PC-9 (cell line): ENCODE data around the gene TDRD6. TPM values are rescaled to one million over a fixed set of nuclear protein-coding genes. Genes with fewer than 3 reads are reported as not detected.
"Not testable (repeated sequence)": the region's sequence is repeated elsewhere in the genome, so short reads cannot be mapped to it uniquely, and the experiment has no call there.

Experiments used
- BruUV-seq: library from RNA; stranded (reverse); fragments of 400-500 nt; replicated peaks from 2 replicates; lab custom pipeline; 2021; lab: Mats Ljungman, UMichigan
- CTCF ChIA-PET: fragments of 300-600 bp; sonication (Branson Sonifier 250); formaldehyde crosslinking; loops from one replicate; lab custom pipeline; 2022; ENCODE audit warnings: antibody characterized with exemption; lab: Charles Lee
- POLR2A ChIA-PET: fragments of 300-600 bp; sonication (Branson Sonifier 250); formaldehyde crosslinking; loops from one replicate; lab custom pipeline; 2022; ENCODE audit warnings: antibody characterized with exemption; ENCODE audit not compliant: unreplicated experiment; lab: Charles Lee
- DNase-seq, 2 experiments: peaks; one replicate each; pipeline versions ENCODE4 v3.0.0 to v3.0.0-alpha.2; 2015 to 2022; ENCODE audit warnings: mixed read lengths in 1 of 2
- H2AFZ ChIP-seq: fragments of 200-600 bp; sonication (generic); 2 replicates; pipeline ENCODE4 v1.8.1; 2017; ENCODE audit warnings: antibody characterized with exemption
- H3F3A ChIP-seq: fragments of 200-600 bp; sonication (generic); 2 replicates; pipeline ENCODE4 v1.8.1; 2017; ENCODE audit warnings: antibody characterized with exemption, mild to moderate bottlenecking, low read depth; ENCODE audit not compliant: insufficient read depth
- H3K27ac ChIP-seq: fragments of 200-600 bp; sonication (generic); 2 replicates; pipeline ENCODE4 v1.6.1; 2016; ENCODE audit warnings: mixed run types
- H3K27me3 ChIP-seq: fragments of 200-600 bp; sonication (generic); 2 replicates; pipeline ENCODE4 v1.6.1; 2016; ENCODE audit warnings: low read depth, mixed run types; ENCODE audit not compliant: insufficient read depth
- H3K36me3 ChIP-seq: fragments of 200-600 bp; sonication (generic); 2 replicates; pipeline ENCODE4 v1.6.1; 2016; ENCODE audit warnings: low read depth, mixed run types
- H3K4me1 ChIP-seq: fragments of 200-600 bp; sonication (generic); replicated peaks from 2 replicates; pipeline ENCODE4 v1.6.1; 2016; ENCODE audit warnings: mixed run types; ENCODE audit not compliant: insufficient read depth
- H3K4me2 ChIP-seq: fragments of 200-600 bp; sonication (generic); 2 replicates; pipeline ENCODE4 v1.6.1; 2017; ENCODE audit warnings: mixed run types
- H3K4me3 ChIP-seq: fragments of 200-600 bp; sonication (generic); 2 replicates; pipeline ENCODE4 v1.6.1; 2016; ENCODE audit warnings: mixed run types
- H3K79me2 ChIP-seq: fragments of 200-600 bp; sonication (generic); 2 replicates; pipeline ENCODE4 v1.6.1; 2017; ENCODE audit warnings: low read depth, mixed run types
- H3K9me2 ChIP-seq: fragments of 200-600 bp; sonication (generic); 2 replicates; pipeline ENCODE4 v1.8.1; 2017; ENCODE audit warnings: mild to moderate bottlenecking; ENCODE audit not compliant: insufficient read depth
- H3K9me3 ChIP-seq: fragments of 200-600 bp; sonication (generic); 2 replicates; pipeline ENCODE4 v1.8.1; 2016; ENCODE audit warnings: low read depth; ENCODE audit not compliant: insufficient read depth
- H4K20me1 ChIP-seq: fragments of 200-600 bp; sonication (generic); 2 replicates; pipeline ENCODE4 v1.8.1; 2017; ENCODE audit not compliant: insufficient read depth
- CTCF ChIP-seq: fragments of 200-600 bp; sonication (generic); conservative IDR thresholded peaks from 2 replicates; pipeline ENCODE4 v1.6.1; 2017; ENCODE audit warnings: mixed run types, antibody characterized with exemption, mild to moderate bottlenecking, moderate library complexity
- EZH2 ChIP-seq: fragments of 200-600 bp; sonication (generic); IDR thresholded peaks from 2 replicates; pipeline ENCODE4 v1.8.0; 2017; ENCODE audit warnings: antibody characterized with exemption, low read depth
- intact Hi-C: fragments of 100-400 bp; cut with micrococcal nuclease; formaldehyde crosslinking; loops from one replicate; pipeline ENCODE4 v1.10.0; 2022; ENCODE audit not compliant: unreplicated experiment
- total RNA-seq: library from RNA; stranded (reverse); gene quantifications from 2 replicates; pipeline ENCODE4 v1.2.3, GENCODE V29; 2021

The TDRD6 gene
- total RNA-seq, 1 experiment from 2014 or later = 0.57 TPM

GRCh38 chr6:46741910-46742309 is 54.2 kb downstream of the TDRD6 start:
- CTCF ChIA-PET = no interaction called here
- intact Hi-C loops = no loop called here
- H3K36me3 ChIP-seq = no peaks in the 10 kb centered on the region

GRCh38 chr6:46743425-46744158 is 55.9 kb downstream of the TDRD6 start:
- no peak overlapping the region for H3K4me3 ChIP-seq
- H3K4me1 ChIP-seq = no peaks in the 10 kb centered on the region
- ChIA-PET CTCF (no interaction called here), POLR2A (no interaction called here)
- H3K27me3 ChIP-seq = no peaks in the 10 kb centered on the region
- intact Hi-C loops = no loop called here
- no peaks in the 10 kb centered on the region for H3K79me2 ChIP-seq
- no peak overlapping the region for H3K27ac ChIP-seq
- H2AFZ ChIP-seq = no peak overlapping the region
- H4K20me1 ChIP-seq = no peaks in the 10 kb centered on the region
- TF ChIP-seq EZH2 (no peak), CTCF (no peak)
- BruUV-seq = no TSS peak
- H3K9me3 ChIP-seq = no peaks in the 10 kb centered on the region
- DNase-seq = no peak
- H3F3A ChIP-seq = no peaks in the 10 kb centered on the region
- H3K36me3 ChIP-seq = no peaks in the 10 kb centered on the region
- H3K4me2 ChIP-seq = no peak overlapping the region
- no peaks in the 10 kb centered on the region for H3K9me2 ChIP-seq

More at GRCh38 chr6:46741910-46742309, 54.2 kb downstream of the TDRD6 start:
- Histone ChIP-seq H3K27me3 (no peaks in the 10 kb centered on the region), H3K79me2 (no peaks in the 10 kb centered on the region), H2AFZ (no peak overlapping the region), H3K9me2 (no peaks in the 10 kb centered on the region), H3K27ac (no peak overlapping the region), H3K4me2 (no peak overlapping the region), H3K4me3 (no peak overlapping the region), H3F3A (no peaks in the 10 kb centered on the region), H3K9me3 (no peaks in the 10 kb centered on the region), H3K4me1 (peaks cover 9% of the 10 kb centered on the region), H4K20me1 (no peaks in the 10 kb centered on the region)
- BruUV-seq = no TSS peak
- TF ChIP-seq CTCF (no peak), EZH2 (no peak)
- no peak for DNase-seq
- POLR2A ChIA-PET = no interaction called here

GRCh38 chr6:46744159-46744725 is 56.6 kb downstream of the TDRD6 start:
- H3K27me3 ChIP-seq, H4K20me1 ChIP-seq, H3K27ac ChIP-seq, H3K4me2 ChIP-seq, H3F3A ChIP-seq, BruUV-seq, intact Hi-C loops, H3K9me2 ChIP-seq, H2AFZ ChIP-seq, H3K4me1 ChIP-seq, H3K4me3 ChIP-seq, H3K9me3 ChIP-seq, CTCF ChIA-PET, DNase-seq, H3K36me3 ChIP-seq, POLR2A ChIA-PET, H3K79me2 ChIP-seq: not testable (repeated sequence)
